ENCODE results near the gene PARP12. TPM values are rescaled to one million over a fixed set of nuclear protein-coding genes. Genes with fewer than 3 reads are reported as not detected.

PARP12 gene
- total RNA-seq, 4 donors from 2014 or later, result 22.5 to 89.5 (median 50.7) TPM

DNA sequence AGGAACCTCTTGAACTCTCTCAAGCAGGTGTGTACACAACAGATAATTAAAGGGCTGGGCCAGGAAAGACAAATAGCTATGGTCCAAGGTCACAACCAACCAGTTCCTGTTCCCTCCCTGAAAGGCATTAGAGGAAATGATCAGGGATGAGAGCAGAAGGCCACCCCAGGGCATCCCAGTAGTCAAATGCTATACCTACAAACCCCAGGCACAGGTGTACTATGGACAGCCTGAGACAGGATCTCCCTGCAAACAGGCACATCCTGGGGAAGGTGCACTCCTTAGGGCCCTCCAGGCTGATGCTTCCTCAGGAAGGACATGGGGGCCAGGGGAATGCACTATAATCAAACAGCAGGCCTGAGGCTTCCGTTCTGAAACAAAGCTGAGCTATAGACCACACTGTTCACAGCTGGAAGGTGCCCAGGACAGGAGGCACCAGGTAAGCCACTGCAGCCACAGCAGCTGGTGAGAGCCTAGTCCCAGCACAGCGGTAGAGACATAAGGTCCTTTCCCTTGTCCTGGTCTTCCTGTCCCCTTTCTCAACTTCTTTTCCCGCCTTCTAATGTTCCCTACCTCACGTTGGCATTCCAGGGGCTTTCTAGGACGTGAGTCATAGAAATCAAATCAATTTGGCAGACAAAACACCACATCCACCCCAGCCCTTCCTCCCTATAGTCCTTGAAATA lies 13.3 kb downstream of the PARP12 start:
- Histone ChIP-seq H3K4me1 (no peaks in the 10 kb centered on the region), H3K27ac (peak overlapping the region in 1 of 2 donors; percentile 32), H3K9me3 (no peaks in the 10 kb centered on the region), H3K36me3 (no peaks in the 10 kb centered on the region), H3K4me3 (no peak overlapping the region), H3K27me3 (no peaks in the 10 kb centered on the region)
- no peak for DNase-seq
- intact Hi-C loops (cut with DNase I; ENCODE audit: low total_unique reads), result no loop called here
- TF ChIP-seq POLR2A (IDR thresholded peaks at IDR 0.05), result no peak
- no peak for TF ChIP-seq CTCF (IDR thresholded peaks at IDR 0.05)

- Histone ChIP-seq H3K27me3 (no peaks in the 10 kb centered on the region), H3K27ac (peak overlapping the region in 1 of 2 donors; percentile 32), H3K4me1 (no peaks in the 10 kb centered on the region), H3K36me3 (no peaks in the 10 kb centered on the region), H3K9me3 (no peaks in the 10 kb centered on the region), H3K4me3 (no peak overlapping the region)
- no peak for DNase-seq
- intact Hi-C loops (cut with DNase I; ENCODE audit: low total_unique reads), result no loop called here
- no peak for TF ChIP-seq POLR2A (IDR thresholded peaks at IDR 0.05)
- no peak for TF ChIP-seq CTCF (IDR thresholded peaks at IDR 0.05)
Observed at GRCh38 chr7:140048989-140049338, 13.8 kb downstream of the PARP12 start.

DNA sequence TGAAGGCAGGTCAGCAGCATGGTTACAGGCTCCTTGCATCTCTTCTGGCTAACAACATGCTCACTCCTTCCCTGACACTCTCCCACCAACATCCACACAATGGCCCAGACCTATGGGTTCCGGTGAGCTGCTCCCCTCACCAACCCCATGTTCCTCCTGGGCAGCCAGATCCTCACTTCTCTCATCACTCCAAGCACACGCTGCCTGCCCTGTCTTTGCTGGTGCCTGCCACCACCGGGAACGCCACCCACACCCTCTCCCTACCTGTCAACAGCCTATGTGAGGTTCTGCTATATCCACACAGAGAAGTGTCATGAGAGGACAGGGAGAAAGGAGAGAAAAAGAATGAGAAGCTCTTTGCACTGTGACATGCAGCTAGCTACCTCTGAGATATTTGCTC lies 14.6 kb downstream of the PARP12 start:
- Histone ChIP-seq H3K4me3 (no peak overlapping the region), H3K27me3 (no peaks in the 10 kb centered on the region), H3K4me1 (no peaks in the 10 kb centered on the region), H3K36me3 (no peaks in the 10 kb centered on the region), H3K27ac (no peak overlapping the region), H3K9me3 (no peaks in the 10 kb centered on the region)
- intact Hi-C loops (cut with DNase I; ENCODE audit: low total_unique reads), result no loop called here
- no peak for DNase-seq
- no peak for TF ChIP-seq CTCF (IDR thresholded peaks at IDR 0.05)
- TF ChIP-seq POLR2A (IDR thresholded peaks at IDR 0.05), result no peak

DNA sequence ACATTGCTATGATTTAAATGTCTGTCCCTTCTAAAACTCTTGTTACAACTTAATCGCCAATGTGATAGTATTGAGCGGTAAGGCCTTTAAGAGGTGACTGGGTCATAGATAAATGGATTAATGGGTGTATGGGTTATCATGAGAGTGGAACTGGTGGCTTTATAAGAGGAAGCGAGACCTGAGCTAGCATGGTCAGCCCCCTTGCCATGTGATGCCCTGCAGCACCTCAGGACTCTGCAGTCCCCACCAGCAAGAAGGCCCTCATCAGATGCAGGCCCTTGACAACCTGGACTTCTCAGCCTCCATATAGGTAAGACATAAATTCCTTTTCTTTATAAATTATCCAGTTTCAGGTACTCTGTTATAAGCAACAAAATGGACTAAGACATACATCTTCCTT lies 15.6 kb downstream of the PARP12 start:
- H3K36me3 ChIP-seq, result no peaks in the 10 kb centered on the region
- no peaks in the 10 kb centered on the region for H3K4me1 ChIP-seq
- DNase-seq, result no peak
- H3K27me3 ChIP-seq, result no peaks in the 10 kb centered on the region
- no peak overlapping the region for H3K4me3 ChIP-seq
- TF ChIP-seq POLR2A (IDR thresholded peaks at IDR 0.05), result no peak
- TF ChIP-seq CTCF (IDR thresholded peaks at IDR 0.05), result no peak
- no peak overlapping the region for H3K27ac ChIP-seq
- intact Hi-C loops (cut with DNase I; ENCODE audit: low total_unique reads), result no loop called here
- H3K9me3 ChIP-seq, result no peaks in the 10 kb centered on the region

- intact Hi-C loops (cut with DNase I; ENCODE audit: low total_unique reads), result no loop called here
- DNase-seq, result no peak
- Histone ChIP-seq H3K9me3 (no peaks in the 10 kb centered on the region), H3K27me3 (no peaks in the 10 kb centered on the region), H3K4me3 (no peak overlapping the region), H3K27ac (no peak overlapping the region), H3K4me1 (no peaks in the 10 kb centered on the region), H3K36me3 (no peaks in the 10 kb centered on the region)
- TF ChIP-seq CTCF (IDR thresholded peaks at IDR 0.05) (no peak), POLR2A (IDR thresholded peaks at IDR 0.05) (no peak)
Observed at GRCh38 chr7:140045697-140046096, 17.1 kb downstream of the PARP12 start.

Data from uterus (tissue), 4 donors.